Testis (tissue), 2 donors: ENCODE data around the gene ARHGAP22.

Experiments
- POLR2A ChIP-seq: fragments of 450-650 bp; IDR thresholded peaks from one replicate; pipeline ENCODE4 v1.6.1; 2017; ENCODE audit warnings: antibody characterized with exemption, mild to moderate bottlenecking, moderate library complexity
- TF ChIP-seq, protein P1 (sequence below), 3 experiments: fragments of 450-650 bp in 2 of 3; fragments of 200-600 bp in 1 of 3; sonication (generic) in 1 of 3; IDR thresholded peaks; one replicate each; pipeline ENCODE4 v1.5.1; 2016 to 2019; ENCODE audit warnings: antibody characterized with exemption in 3 of 3, mild to moderate bottlenecking in 2 of 3, moderate library complexity in 1 of 3

- TF ChIP-seq, protein P1, sequence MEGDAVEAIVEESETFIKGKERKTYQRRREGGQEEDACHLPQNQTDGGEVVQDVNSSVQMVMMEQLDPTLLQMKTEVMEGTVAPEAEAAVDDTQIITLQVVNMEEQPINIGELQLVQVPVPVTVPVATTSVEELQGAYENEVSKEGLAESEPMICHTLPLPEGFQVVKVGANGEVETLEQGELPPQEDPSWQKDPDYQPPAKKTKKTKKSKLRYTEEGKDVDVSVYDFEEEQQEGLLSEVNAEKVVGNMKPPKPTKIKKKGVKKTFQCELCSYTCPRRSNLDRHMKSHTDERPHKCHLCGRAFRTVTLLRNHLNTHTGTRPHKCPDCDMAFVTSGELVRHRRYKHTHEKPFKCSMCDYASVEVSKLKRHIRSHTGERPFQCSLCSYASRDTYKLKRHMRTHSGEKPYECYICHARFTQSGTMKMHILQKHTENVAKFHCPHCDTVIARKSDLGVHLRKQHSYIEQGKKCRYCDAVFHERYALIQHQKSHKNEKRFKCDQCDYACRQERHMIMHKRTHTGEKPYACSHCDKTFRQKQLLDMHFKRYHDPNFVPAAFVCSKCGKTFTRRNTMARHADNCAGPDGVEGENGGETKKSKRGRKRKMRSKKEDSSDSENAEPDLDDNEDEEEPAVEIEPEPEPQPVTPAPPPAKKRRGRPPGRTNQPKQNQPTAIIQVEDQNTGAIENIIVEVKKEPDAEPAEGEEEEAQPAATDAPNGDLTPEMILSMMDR (IDR thresholded peaks at IDR 0.05), result no peak
- no peak for TF ChIP-seq POLR2A
These were observed 49.4 kb downstream of the ARHGAP22 start for GRCh38 chr10:48555310-48556042.
